Measurements from ENCODE around the gene MMP13.
A peak's percentile ranks its signal among the peaks of the same experiment; 100 is the strongest.
"Not testable (repeated sequence)": the region's sequence is repeated elsewhere in the genome, so short reads cannot be mapped to it uniquely, and the experiment has no call there.

MMP13 gene

DNA sequence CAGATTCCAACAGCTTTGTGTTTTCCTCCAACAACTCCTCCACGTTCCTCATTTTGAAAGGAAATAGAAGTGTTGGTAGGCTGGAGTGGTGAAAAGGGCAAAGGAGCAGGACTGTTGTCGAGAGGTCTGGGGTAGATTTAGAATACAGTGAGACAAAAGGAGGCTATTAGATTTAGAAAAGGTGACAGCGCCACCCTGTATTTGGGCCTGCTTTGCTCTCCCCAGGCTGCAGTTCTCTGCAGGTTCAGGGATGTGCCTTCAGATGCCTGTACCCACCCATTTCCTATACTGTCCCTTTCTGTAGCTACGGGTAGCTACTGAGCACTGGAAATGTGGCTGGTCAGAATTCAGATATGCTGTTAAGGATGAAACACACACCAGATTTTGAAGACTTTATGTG, 20.8 kb downstream of the MMP13 start:
- DNase-seq, result no peak

DNA sequence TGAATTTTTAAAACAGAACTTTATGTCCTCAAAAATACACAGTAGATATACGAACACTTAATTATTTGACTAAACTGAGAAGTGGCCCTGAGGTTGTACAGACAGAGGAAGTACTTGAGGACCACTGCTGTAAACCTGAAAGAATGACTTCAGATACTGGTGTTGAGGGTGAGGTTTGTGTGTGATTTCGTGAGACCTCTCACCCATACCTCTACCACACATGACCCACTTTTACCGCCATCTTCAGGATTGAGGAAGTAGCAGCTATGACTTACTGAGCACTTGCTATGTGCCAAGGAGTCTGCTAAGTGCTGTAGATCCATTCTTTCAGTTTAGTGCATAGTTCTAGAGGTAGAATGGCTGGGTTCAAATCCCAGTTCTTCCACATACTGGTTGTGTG, 21.9 kb downstream of the MMP13 start:
- DNase-seq, result peak; percentile 1

DNA sequence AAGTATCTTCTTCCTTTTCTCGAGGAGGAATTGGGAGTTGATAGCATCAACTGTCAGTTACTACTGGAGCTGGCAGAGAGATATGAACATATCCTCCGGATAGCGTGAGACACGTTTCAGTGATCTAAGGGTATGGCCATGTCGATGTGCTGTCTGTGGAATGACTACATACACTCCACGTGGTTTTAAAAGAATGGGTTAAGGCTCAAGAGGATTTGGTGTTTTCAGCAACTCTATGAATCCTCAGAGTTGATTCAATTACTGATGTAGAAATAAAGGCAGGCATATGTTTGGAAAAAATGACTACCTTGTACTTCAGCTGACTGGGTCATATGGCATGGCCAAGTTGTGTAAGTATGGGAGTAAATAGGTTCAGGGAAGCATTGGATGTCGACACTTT, 22.9 kb downstream of the MMP13 start:
- DNase-seq, result no peak

- DNase-seq, result no peak
Observed at GRCh38 chr11:102930451-102930850, 25.1 kb downstream of the MMP13 start.

GRCh38 chr11:102929972-102930371, 25.6 kb downstream of the MMP13 start:
- no peak for DNase-seq

GRCh38 chr11:102929166-102929565, 26.4 kb downstream of the MMP13 start:
- no peak for DNase-seq

GRCh38 chr11:102928247-102928646, 27.3 kb downstream of the MMP13 start:
- no peak for DNase-seq

DNA sequence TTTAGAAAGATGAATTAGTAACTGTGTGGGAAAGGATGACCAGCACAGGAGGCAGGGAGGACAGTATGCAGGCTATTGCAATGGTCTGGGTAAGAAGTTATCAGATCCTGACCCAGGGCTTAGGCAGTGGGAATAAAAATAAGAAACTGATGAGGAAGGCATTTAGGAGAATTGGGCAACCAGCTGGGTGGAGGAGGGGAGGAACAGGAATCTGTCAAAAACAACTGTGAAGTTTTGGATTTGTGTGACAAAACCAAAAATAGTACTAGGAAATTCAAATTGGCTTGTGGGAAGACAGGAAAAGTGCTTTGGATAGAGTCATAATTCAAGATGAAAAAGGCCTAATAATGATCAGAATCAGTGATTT, 27.9 kb downstream of the MMP13 start:
- no peak for DNase-seq

DNA sequence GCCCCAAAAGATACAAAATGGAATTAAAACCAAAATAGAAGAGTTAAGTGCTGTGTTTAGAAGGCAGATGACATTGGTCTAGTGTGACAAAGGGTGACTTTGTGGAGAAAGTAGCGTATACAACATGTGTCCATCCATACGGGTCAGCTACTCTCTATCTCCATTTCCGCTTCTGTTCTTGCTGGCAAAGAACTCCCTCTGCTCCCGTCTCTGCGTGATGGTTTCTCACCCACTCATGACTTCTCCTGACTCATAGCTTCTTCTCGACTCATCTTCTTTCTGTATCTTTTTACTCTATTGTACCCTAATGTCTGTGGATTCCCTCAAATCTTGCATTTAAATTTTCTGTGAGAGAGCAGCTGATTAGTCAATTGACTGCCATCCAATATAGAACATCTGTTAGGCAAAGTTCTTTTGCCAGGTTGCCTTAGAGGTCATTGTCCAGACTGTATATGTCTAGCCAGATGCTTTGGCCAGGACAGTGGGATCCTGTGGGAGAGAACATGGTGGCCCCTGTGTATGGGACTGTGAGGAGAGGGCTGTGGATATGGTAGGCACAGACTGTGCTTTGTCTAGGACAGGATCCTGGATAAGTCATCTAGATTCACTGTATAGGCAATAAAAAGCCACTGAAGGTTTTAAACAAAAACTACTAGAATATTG, 28.4 kb downstream of the MMP13 start:
- DNase-seq, result no peak

- no peak for DNase-seq
Observed at GRCh38 chr11:102926517-102926916, 29.0 kb downstream of the MMP13 start.

- DNase-seq, result no peak
Observed at GRCh38 chr11:102925988-102926387, 29.5 kb downstream of the MMP13 start.

- DNase-seq, result peak; percentile 8
Observed at GRCh38 chr11:102924851-102925380, 30.6 kb downstream of the MMP13 start.

- no peak for DNase-seq
Observed at GRCh38 chr11:102921587-102922220, 33.8 kb downstream of the MMP13 start.

DNA sequence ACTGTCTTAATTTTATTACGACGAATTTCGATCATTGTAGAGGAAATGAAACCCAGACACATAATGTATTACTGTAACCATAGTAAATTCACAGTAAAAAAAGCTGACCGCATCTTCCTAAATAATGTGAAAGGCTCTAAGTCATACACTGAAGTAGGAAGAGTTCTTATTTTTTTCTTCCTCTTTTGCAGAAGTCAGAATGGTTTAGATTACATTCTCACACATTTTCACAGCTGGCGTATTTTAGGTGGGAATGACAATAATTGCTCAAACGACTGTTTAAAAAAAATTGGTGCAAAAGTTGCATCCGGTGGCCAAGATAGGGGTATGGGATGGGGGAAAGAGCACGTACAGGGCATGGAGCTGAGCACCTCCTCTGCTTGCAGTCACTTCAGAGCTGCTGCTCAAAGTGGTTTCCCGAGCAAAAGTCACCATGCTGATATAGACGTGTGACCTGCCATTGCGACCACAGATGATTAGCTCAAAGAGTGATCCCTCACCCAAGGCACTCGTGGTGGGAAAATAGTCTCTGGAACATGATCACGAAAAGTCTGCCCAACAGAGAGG, 35.3 kb downstream of the MMP13 start:
- peak; percentile 30 for DNase-seq

DNA sequence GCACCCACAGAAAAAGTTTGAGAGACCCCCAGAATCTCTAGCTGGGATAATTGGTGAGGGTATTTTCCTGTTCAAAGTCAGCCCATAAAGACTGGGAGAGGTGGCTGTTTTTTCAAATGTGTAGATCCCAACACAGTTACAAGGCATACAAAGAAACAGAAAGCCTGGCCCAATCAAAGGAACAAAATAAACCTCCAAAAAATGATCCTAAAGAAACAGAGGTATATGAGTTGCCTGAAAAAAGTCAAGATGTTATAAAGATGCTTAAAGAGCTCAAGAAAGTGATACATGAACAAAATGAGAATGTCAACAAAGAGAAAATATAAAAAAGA, 40.5 kb downstream of the MMP13 start:
- DNase-seq, result no peak

- peak; percentile 28 for DNase-seq
Observed at GRCh38 chr11:102914238-102915043, 41.1 kb downstream of the MMP13 start.

GRCh38 chr11:102912482-102912830, 43.1 kb downstream of the MMP13 start:
- DNase-seq, result no peak

GRCh38 chr11:102911758-102912481, 43.6 kb downstream of the MMP13 start:
- no peak for DNase-seq

- DNase-seq, result not testable (repeated sequence)
Observed at GRCh38 chr11:102905848-102906247, 49.7 kb downstream of the MMP13 start.

GRCh38 chr11:102903895-102904294, 51.6 kb downstream of the MMP13 start:
- DNase-seq, result not testable (repeated sequence)

DNA sequence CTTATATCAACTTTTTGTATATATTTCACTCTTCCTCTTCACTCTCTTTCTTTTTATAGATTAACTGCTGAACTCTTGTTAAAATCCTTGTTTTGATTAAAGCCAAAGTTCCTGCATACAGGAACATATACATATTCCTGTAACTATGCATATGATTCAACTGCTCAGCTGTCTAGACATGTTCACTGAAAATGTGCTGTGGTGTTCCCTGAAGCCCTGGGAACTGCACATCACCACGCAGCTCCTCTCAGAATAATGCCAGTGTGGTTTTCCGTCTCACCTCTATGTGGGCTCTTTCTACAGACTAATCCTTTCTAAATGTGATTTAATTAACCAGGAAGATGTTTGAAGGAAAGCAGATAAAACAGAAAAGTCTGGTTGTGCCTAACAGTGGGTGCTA, 55.2 kb downstream of the MMP13 start:
- DNase-seq, result no peak
